ENCODE measurements around the gene WWC2.

The WWC2 gene

DNA sequence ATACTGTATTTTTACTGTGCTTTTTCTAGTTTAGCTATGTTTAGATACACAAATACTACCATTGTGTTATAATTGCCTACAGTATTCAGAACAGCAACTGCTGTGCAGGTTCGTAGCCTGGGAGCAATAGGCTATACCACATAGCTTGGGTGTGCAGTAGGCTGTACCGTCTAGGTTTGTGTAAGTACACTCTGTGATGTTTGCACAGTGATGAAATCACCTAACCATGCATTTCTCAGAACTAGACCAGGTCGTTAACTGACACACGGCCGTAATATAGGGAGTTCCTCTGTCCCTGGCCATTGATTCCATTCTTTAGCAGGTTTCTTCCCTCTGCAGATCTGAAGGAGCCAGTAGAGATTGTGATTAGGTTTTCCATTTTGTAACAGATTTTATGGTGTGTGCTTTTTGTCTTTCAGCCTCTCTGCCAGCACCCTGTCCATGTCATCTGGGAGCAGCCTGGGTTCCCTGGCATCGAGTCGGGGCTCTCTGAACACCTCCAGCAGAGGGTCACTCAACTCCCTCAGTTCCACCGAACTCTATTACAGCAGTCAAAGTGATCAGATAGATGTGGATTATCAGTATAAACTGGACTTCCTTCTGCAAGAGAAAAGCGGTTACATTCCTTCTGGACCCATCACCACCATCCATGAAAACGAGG lies 161.6 kb downstream of the WWC2 start:
- no peak for DNase-seq

GRCh38 chr4:183261953-183262775 lies 163.1 kb downstream of the WWC2 start:
- peak; percentile 79 for DNase-seq

DNA sequence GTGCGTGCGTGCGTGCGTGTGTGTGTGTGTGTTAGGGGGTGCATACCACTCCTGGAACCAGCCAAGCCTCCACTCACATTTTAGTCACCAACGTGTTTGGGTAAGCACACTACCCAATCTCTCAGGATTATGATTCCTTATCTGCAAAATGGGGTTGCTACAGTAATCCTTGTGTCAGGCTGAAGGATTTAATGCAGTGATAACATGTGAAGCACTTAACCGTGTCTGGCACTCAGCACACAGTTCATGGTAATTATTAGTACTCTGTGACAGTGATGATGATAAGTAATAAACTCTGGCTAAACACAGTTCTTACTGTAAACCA lies 163.7 kb downstream of the WWC2 start:
- DNase-seq: no peak

DNA sequence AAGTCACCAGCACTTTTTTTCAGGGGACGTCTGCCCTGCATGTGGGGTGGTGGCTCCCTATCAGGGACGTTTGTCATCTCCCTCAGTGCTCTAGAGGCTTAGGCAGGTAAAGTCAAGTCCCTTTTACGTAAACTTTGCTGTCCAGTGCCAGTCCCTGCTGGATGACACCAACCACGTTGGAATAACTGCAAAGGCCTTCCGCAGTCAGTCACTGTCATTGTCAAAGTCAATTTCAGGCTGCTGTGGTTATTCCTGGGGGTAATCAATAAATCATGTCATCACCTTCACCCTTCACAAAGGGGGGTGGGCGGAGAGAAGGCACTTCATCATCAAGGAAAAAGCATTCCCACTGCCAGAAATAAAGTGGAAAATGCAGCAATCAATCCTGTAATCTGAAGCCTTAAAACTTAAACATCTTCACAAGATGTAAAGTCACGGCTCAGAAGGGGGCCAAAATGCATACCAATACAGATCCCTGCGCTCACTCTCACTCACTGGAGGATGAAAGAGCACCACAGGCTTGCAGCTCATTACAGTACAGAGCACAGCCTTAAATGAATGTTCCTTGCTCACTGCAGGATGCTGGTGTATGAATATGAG lies 164.8 kb downstream of the WWC2 start:
- DNase-seq: peak; percentile 92

GRCh38 chr4:183264614-183265013 lies 165.6 kb downstream of the WWC2 start:
- peak; percentile 81 for DNase-seq

GRCh38 chr4:183266371-183266770 lies 167.3 kb downstream of the WWC2 start:
- DNase-seq: no peak

- no peak for DNase-seq
Measured at GRCh38 chr4:183268556-183268955, 169.5 kb downstream of the WWC2 start.

- no peak for DNase-seq
Measured at GRCh38 chr4:183272384-183272783, 173.3 kb downstream of the WWC2 start.

- no peak for DNase-seq
Measured at GRCh38 chr4:183276106-183276505, 177.0 kb downstream of the WWC2 start.

DNA sequence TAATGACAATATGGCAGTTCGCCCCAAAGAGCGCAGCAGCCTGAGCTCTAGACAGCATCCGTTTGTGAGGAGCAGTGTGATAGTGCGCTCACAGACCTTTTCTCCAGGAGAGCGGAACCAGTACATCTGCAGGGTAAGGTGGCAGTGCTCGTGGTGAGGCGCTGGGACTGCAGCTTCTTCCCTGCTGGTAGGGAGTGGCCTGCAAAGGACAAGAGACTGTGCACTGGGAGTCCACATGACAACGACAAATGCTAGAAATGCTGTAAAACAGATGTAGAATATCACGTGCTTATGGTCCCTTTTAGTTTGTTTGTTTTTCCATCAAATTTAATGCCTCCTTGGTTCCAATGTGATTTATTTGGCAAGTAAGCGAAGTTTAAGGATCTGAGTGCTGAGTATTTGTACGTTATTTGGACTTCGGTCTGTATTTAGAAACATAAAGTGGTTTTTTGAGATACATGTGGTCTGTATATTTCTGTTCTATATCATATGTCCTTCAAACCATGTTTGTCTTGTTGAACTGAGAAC lies 185.3 kb downstream of the WWC2 start:
- no peak for DNase-seq

- peak; percentile 94 for DNase-seq
Measured at GRCh38 chr4:183284965-183285364, 185.9 kb downstream of the WWC2 start.

DNA sequence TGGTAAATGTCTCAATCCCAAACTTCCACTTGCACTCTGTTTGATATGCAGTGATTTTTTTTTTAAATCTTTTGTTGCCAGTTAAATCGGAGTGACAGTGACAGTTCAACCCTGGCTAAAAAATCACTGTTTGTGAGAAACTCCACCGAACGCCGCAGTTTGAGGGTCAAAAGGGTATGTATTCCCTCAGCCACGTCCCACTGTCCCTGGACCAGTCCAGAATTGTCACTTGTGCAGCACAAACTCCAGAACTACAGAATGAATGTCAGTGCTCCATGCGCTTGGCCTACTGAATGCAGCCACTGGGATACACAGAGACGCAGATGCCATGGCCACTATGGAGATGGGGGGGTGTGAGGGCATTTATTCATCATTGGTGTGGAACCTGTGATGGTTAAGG lies 186.8 kb downstream of the WWC2 start:
- no peak for DNase-seq

DNA sequence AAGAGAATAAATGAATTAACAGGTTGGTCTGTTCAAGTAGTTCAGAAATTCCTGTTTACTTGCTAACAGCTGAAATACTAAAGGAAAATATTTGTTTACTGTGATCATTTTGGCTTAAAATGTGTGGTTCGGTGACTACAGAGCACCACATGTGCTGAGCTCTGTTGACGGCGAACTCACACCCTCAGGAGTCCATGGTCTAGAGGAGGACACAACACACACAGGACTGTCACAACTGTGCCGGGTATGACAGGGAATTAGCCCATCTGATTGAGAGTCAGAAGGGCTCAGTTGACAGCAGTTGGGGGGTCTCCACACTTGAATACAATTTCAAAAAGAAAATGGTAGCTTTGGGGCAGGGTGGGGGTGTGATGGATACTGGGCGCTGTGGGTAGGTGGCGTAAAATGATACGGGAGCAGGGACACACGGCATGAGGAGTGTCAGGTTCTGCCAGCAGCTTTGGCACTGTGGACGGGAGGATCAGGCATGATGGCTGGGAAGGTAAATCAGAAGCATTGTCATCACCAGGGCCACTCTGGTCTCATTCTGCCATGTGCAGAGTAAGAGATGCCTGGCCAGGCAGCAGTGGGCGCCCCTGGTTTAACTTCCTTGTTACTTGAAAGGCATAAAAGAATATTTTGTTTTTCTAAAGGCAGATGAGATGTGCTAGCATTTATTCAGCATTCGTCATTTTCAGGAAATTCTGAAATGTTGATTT lies 187.7 kb downstream of the WWC2 start:
- no peak for DNase-seq

DNA sequence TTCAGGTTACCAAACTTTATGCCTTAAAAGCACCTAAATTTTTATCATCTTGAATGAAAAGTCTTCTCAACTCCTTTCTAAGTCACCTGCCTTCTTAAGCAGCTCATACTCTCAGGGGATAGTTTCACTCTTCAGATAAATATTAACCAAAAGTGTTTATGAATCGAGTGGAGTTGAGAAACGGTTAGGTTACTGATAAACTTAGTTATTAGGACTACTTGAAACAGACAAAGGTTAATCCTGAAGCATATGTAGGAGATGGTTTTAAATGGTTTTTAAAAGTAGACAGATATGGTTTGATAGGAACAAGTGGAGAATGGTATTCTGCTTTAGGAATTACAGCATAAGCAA lies 188.2 kb downstream of the WWC2 start:
- no peak for DNase-seq

- no peak for DNase-seq
Measured at GRCh38 chr4:183287677-183288076, 188.6 kb downstream of the WWC2 start.

GRCh38 chr4:183288955-183289354 lies 189.9 kb downstream of the WWC2 start:
- no peak for DNase-seq

DNA sequence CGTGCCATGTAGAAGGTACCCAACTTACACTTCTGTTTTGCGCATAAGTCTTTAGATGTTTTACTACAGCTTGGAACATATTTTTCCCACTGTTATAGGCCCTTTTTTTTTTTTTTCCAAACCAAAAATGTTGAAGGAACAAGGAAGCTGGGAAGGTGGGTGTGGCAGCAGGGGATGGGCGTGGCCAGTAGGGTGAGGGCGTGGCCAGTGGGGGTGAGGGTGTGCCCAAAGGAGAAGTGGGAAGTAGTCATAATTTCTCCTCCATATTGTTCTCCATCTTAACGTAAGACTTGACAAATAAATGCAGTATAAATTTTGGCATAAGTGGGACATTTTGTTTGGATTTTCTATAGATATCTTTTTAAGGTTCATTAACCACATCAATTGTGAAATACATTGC lies 190.6 kb downstream of the WWC2 start:
- DNase-seq: no peak

DNA sequence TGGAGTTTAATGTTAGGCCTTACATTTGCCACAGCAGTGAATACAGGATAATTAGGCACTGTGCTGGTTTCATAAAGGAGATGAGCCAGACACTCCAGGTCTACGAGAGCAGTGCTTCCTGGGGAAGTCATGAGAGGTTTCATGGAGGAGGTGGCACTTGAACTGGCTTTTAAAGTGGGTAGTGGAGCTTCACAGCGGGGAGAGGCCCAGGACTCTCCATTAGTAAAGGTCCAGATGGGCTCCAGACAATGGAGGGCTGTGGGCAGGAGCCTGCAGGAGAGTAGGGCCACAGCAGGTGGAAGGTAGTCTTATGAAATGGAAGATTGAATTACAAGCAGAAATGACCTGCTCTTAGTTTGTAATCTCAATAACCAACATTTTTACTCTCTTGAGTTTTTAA lies 192.0 kb downstream of the WWC2 start:
- no peak for DNase-seq

- DNase-seq: no peak
Measured at GRCh38 chr4:183295711-183296110, 196.7 kb downstream of the WWC2 start.

DNA sequence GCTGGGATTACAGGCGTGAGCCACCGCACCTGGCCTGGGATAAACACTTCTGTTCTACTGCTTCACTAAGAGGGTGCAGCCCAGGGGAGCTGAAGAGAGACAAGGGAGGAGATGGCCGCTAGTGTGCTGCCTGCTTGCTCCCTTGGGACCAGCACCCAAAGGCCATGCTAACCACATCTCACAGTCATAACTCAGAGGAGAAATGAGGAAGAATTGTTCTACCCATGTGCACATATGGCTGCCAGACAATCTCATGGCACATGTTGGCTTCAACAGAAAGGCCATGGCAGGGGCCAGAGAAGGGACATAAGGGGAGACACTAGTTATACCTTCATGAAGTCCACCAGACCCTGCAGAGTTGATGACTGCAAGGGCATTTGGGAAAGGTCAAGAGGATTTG lies 198.6 kb downstream of the WWC2 start:
- DNase-seq: no peak

GRCh38 chr4:183299464-183299863 lies 200.4 kb downstream of the WWC2 start:
- DNase-seq: no peak

GRCh38 chr4:183300070-183300469 lies 201.0 kb downstream of the WWC2 start:
- peak; percentile 60 for DNase-seq

DNA sequence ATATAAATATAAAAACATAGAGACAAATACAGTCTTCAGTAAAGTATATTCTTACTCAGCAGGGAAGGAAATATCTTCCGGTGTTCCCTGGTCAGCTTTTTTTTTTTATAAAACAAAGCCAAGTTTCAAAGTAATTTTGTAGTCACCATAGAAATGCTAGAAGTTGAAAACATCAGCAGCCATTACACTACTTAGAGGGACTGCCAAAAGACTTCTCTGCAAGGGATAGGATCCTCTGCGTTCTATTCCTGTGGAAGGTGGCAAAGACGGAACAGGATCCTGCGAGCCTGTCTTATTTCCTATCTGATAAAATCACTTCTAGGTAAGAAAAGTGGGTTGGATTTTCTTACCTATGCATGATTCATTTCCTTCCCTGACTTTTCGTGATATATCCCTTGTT lies 201.6 kb downstream of the WWC2 start:
- DNase-seq: no peak

GRCh38 chr4:183303301-183303700 lies 204.2 kb downstream of the WWC2 start:
- DNase-seq: no peak
